Measurements from ENCODE around the gene PPM1A.

The PPM1A gene

DNA sequence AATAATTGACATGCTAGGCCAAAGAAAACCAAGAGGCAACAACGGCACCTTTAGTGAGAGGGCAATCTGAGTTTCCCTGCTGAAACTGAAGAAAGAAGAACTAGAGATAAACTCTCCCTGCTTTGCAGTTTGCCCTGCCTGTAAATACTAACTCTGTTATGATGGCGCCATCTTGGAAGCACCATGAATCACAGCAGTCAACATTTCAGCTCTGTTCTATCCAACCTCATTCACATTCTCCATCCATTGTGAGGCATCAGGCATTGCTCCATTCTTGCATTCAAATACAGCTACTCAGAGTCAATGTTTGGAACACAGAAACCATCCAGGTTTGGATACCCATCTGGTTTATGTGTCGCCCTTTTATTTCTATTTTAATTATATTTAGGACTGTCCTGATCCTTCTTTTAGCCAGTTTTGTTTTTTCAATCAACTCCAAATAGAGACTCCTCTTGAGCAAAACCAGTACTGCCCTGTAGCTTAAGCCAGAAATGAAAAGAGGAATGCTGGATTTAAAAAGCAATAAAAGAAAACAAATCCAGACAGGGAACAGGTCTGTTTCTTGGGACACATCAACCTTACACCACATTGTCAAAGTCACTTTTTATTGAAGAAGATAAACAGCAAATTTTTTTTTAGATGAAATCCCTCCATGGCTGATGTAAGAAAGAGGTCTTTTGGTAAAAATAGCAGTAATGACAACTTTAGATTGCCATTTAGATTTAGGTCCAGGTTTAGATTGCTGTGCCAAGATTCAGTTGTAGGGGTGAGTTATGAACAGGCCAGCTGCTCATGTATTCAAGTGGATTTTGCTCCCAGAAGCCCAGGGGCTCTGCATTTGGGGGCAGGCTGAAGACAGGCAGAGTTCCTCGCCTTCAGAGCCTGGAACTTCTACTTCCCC is 33.3 kb upstream of the PPM1A start:
- no peaks in the 10 kb centered on the region for H3K4me1 ChIP-seq (ENCODE audit: insufficient read depth, low read length)
- no peak overlapping the region for H3K4me2 ChIP-seq (ENCODE audit: insufficient read depth, low read length)
- no peaks in the 10 kb centered on the region for H3K9me3 ChIP-seq (ENCODE audit: insufficient read depth, low read length, severe bottlenecking)
- H3K9ac ChIP-seq (ENCODE audit: low read depth, low read length), result no peak overlapping the region
- no peaks in the 10 kb centered on the region for H3K79me2 ChIP-seq (ENCODE audit: insufficient read depth, low read length)
- no peak overlapping the region for H3K27ac ChIP-seq (ENCODE audit: low read length)
- ATAC-seq (ENCODE audit: insufficient read depth, low read depth) (no peak), DNase-seq (no peak)
- no peaks in the 10 kb centered on the region for H4K20me1 ChIP-seq (ENCODE audit: insufficient read depth, low read length)
- no peaks in the 10 kb centered on the region for H3K36me3 ChIP-seq (ENCODE audit: insufficient read depth, low read length)
- H3K27me3 ChIP-seq (ENCODE audit: insufficient read depth, low read length, poor library complexity), result peaks cover 4% of the 10 kb centered on the region
- H3K4me3 ChIP-seq (ENCODE audit: low read depth in 1 of 2, low read length in 2 of 2), result no peak overlapping the region
- H2AFZ ChIP-seq (ENCODE audit: low read depth, low read length), result no peak overlapping the region
- TF ChIP-seq EZH2 (IDR thresholded peaks at IDR 0.05; ENCODE audit: borderline replicate concordance, low read depth, low read length, severe bottlenecking), result no peak
- TF ChIP-seq, protein P1, sequence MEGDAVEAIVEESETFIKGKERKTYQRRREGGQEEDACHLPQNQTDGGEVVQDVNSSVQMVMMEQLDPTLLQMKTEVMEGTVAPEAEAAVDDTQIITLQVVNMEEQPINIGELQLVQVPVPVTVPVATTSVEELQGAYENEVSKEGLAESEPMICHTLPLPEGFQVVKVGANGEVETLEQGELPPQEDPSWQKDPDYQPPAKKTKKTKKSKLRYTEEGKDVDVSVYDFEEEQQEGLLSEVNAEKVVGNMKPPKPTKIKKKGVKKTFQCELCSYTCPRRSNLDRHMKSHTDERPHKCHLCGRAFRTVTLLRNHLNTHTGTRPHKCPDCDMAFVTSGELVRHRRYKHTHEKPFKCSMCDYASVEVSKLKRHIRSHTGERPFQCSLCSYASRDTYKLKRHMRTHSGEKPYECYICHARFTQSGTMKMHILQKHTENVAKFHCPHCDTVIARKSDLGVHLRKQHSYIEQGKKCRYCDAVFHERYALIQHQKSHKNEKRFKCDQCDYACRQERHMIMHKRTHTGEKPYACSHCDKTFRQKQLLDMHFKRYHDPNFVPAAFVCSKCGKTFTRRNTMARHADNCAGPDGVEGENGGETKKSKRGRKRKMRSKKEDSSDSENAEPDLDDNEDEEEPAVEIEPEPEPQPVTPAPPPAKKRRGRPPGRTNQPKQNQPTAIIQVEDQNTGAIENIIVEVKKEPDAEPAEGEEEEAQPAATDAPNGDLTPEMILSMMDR (IDR thresholded peaks at IDR 0.05; ENCODE audit: borderline replicate concordance, extremely low read depth, low read length, poor library complexity, severe bottlenecking), result no peak

- no peak overlapping the region for H3K9ac ChIP-seq (ENCODE audit: low read depth, low read length)
- no peak for DNase-seq
- H3K4me3 ChIP-seq (ENCODE audit: low read depth in 1 of 2, low read length in 2 of 2), result no peak overlapping the region
- no peak for ATAC-seq (ENCODE audit: insufficient read depth, low read depth)
- H3K27ac ChIP-seq (ENCODE audit: low read length), result no peak overlapping the region
- H4K20me1 ChIP-seq (ENCODE audit: insufficient read depth, low read length), result no peaks in the 10 kb centered on the region
- H3K36me3 ChIP-seq (ENCODE audit: insufficient read depth, low read length), result no peaks in the 10 kb centered on the region
- no peaks in the 10 kb centered on the region for H3K79me2 ChIP-seq (ENCODE audit: insufficient read depth, low read length)
- TF ChIP-seq EZH2 (IDR thresholded peaks at IDR 0.05; ENCODE audit: borderline replicate concordance, low read depth, low read length, severe bottlenecking), result no peak
- TF ChIP-seq, protein P1 (IDR thresholded peaks at IDR 0.05; ENCODE audit: borderline replicate concordance, extremely low read depth, low read length, poor library complexity, severe bottlenecking), result no peak
- H3K4me1 ChIP-seq (ENCODE audit: insufficient read depth, low read length), result no peaks in the 10 kb centered on the region
- H3K4me2 ChIP-seq (ENCODE audit: insufficient read depth, low read length), result no peak overlapping the region
- no peaks in the 10 kb centered on the region for H3K9me3 ChIP-seq (ENCODE audit: insufficient read depth, low read length, severe bottlenecking)
- H3K27me3 ChIP-seq (ENCODE audit: insufficient read depth, low read length, poor library complexity), result peaks cover 4% of the 10 kb centered on the region
- no peak overlapping the region for H2AFZ ChIP-seq (ENCODE audit: low read depth, low read length)
These were observed 31.3 kb upstream of the PPM1A start for GRCh38 chr14:60217713-60218112.

GRCh38 chr14:60220084-60220483 is 28.9 kb upstream of the PPM1A start:
- TF ChIP-seq EZH2 (IDR thresholded peaks at IDR 0.05; ENCODE audit: borderline replicate concordance, low read depth, low read length, severe bottlenecking), result no peak
- TF ChIP-seq, protein P1 (IDR thresholded peaks at IDR 0.05; ENCODE audit: borderline replicate concordance, extremely low read depth, low read length, poor library complexity, severe bottlenecking), result no peak
- H3K4me1 ChIP-seq (ENCODE audit: insufficient read depth, low read length), result no peaks in the 10 kb centered on the region
- H3K9ac ChIP-seq (ENCODE audit: low read depth, low read length), result no peak overlapping the region
- H2AFZ ChIP-seq (ENCODE audit: low read depth, low read length), result no peak overlapping the region
- H4K20me1 ChIP-seq (ENCODE audit: insufficient read depth, low read length), result no peaks in the 10 kb centered on the region
- ATAC-seq (ENCODE audit: insufficient read depth, low read depth), result no peak
- no peak overlapping the region for H3K27ac ChIP-seq (ENCODE audit: low read length)
- H3K27me3 ChIP-seq (ENCODE audit: insufficient read depth, low read length, poor library complexity), result peaks cover 4% of the 10 kb centered on the region
- no peak overlapping the region for H3K4me2 ChIP-seq (ENCODE audit: insufficient read depth, low read length)
- H3K4me3 ChIP-seq (ENCODE audit: low read depth in 1 of 2, low read length in 2 of 2), result no peak overlapping the region
- H3K9me3 ChIP-seq (ENCODE audit: insufficient read depth, low read length, severe bottlenecking), result no peaks in the 10 kb centered on the region
- no peak for DNase-seq
- H3K36me3 ChIP-seq (ENCODE audit: insufficient read depth, low read length), result no peaks in the 10 kb centered on the region
- no peaks in the 10 kb centered on the region for H3K79me2 ChIP-seq (ENCODE audit: insufficient read depth, low read length)

Data from DND-41 (cell line).